Ammon's horn (tissue), 1 donor: ENCODE data around the gene LRSAM1.

Source experiments
- DNase-seq: peaks from one replicate; pipeline ENCODE4 v3.0.0-alpha.2; 2016; ENCODE audit warnings: low spot score

LRSAM1 gene

GRCh38 chr9:127550751-127551150 lies 99.4 kb downstream of the LRSAM1 start:
- no peak for DNase-seq
